Measurements from ENCODE around the gene FADS2. TPM values are rescaled to one million over a fixed set of nuclear protein-coding genes. Genes with fewer than 3 reads are reported as not detected.

The FADS2 gene
- total RNA-seq, 1 donor from 2014 or later = 140 TPM

- DNase-seq (ENCODE audit: low spot score) (no peak), ATAC-seq (no peak)
- intact Hi-C loops (cut with DNase I) = no loop called here
Observed at GRCh38 chr11:61793829-61794204, 34.3 kb upstream of the FADS2 start.

GRCh38 chr11:61794579-61794978, 33.5 kb upstream of the FADS2 start:
- intact Hi-C loops (cut with DNase I) = no loop called here
- DNase-seq (ENCODE audit: low spot score) = no peak

GRCh38 chr11:61795459-61795858, 32.6 kb upstream of the FADS2 start:
- DNase-seq (ENCODE audit: low spot score) (no peak), ATAC-seq (no peak)
- intact Hi-C loops (cut with DNase I) = no loop called here

More at GRCh38 chr11:61794579-61794978, 33.5 kb upstream of the FADS2 start:
- ATAC-seq = no peak

- intact Hi-C loops (cut with DNase I) = no loop called here
- no peak for ATAC-seq
- DNase-seq (ENCODE audit: low spot score) = no peak
Observed at GRCh38 chr11:61795876-61796526, 32.1 kb upstream of the FADS2 start.

GRCh38 chr11:61797263-61797944, 30.7 kb upstream of the FADS2 start:
- DNase-seq (ENCODE audit: low spot score) (peak; percentile 89), ATAC-seq (peak; percentile 48)
- intact Hi-C loops (cut with DNase I) = no loop called here

- intact Hi-C loops (cut with DNase I) = loop anchor here (10.0 kb wide), 1 partner anchor 85 kb away; no protein-coding TSS in a partner anchor
- no peak for ATAC-seq
- DNase-seq (ENCODE audit: low spot score) = no peak
Observed at GRCh38 chr11:61799665-61800284, 28.3 kb upstream of the FADS2 start.

GRCh38 chr11:61800331-61801281, 27.5 kb upstream of the FADS2 start:
- DNase-seq (ENCODE audit: low spot score) (no peak), ATAC-seq (no peak)
- intact Hi-C loops (cut with DNase I) = loop anchor here (10.0 kb wide), 1 partner anchor 84 kb away; no protein-coding TSS in a partner anchor

GRCh38 chr11:61802605-61803004, 25.5 kb upstream of the FADS2 start:
- intact Hi-C loops (cut with DNase I) = loop anchor here (10.0 kb wide), 1 partner anchor 82 kb away; no protein-coding TSS in a partner anchor
- no peak for DNase-seq (ENCODE audit: low spot score)

GRCh38 chr11:61803889-61804647, 24.0 kb upstream of the FADS2 start:
- ATAC-seq (no peak), DNase-seq (ENCODE audit: low spot score) (no peak)
- intact Hi-C loops (cut with DNase I) = loop anchor here (10.0 kb wide), 1 partner anchor 81 kb away; no protein-coding TSS in a partner anchor

More at GRCh38 chr11:61802605-61803004, 25.5 kb upstream of the FADS2 start:
- no peak for ATAC-seq

- DNase-seq (ENCODE audit: low spot score) (no peak), ATAC-seq (no peak)
- intact Hi-C loops (cut with DNase I) = loop anchor here (10.0 kb wide), 1 partner anchor 80 kb away; no protein-coding TSS in a partner anchor
Observed at GRCh38 chr11:61805146-61805545, 23.0 kb upstream of the FADS2 start.

GRCh38 chr11:61806785-61807184, 21.3 kb upstream of the FADS2 start:
- intact Hi-C loops (cut with DNase I) = loop anchor here (10.0 kb wide), 1 partner anchor 78 kb away; no protein-coding TSS in a partner anchor
- ATAC-seq = no peak
- DNase-seq (ENCODE audit: low spot score) = no peak

GRCh38 chr11:61810671-61811175, 17.4 kb upstream of the FADS2 start:
- intact Hi-C loops (cut with DNase I) = no loop called here
- no peak for DNase-seq (ENCODE audit: low spot score)
- ATAC-seq = no peak

- intact Hi-C loops (cut with DNase I) = no loop called here
- no peak for ATAC-seq
- DNase-seq (ENCODE audit: low spot score) = no peak
Observed at GRCh38 chr11:61811831-61812230, 16.3 kb upstream of the FADS2 start.

GRCh38 chr11:61812736-61813411, 15.2 kb upstream of the FADS2 start:
- ATAC-seq = no peak
- intact Hi-C loops (cut with DNase I) = no loop called here
- no peak for DNase-seq (ENCODE audit: low spot score)

- intact Hi-C loops (cut with DNase I) = no loop called here
- DNase-seq (ENCODE audit: low spot score) (no peak), ATAC-seq (no peak)
Observed at GRCh38 chr11:61814247-61814957, 13.7 kb upstream of the FADS2 start.

GRCh38 chr11:61814958-61815789, 12.9 kb upstream of the FADS2 start:
- intact Hi-C loops (cut with DNase I) = no loop called here
- ATAC-seq (peak; percentile 98), DNase-seq (ENCODE audit: low spot score) (peak; percentile 99)

All from sciatic nerve (tissue), 2 donors.